Midbrain (tissue), 1 donor: Measurements from ENCODE around the gene BRD8.
"Not testable (repeated sequence)": the region's sequence is repeated elsewhere in the genome, so short reads cannot be mapped to it uniquely, and the experiment has no call there.

Experiments
- DNase-seq: peaks from one replicate; lab custom pipeline; 2025; lab: John Stamatoyannopoulos, UW

The BRD8 gene, protein sequence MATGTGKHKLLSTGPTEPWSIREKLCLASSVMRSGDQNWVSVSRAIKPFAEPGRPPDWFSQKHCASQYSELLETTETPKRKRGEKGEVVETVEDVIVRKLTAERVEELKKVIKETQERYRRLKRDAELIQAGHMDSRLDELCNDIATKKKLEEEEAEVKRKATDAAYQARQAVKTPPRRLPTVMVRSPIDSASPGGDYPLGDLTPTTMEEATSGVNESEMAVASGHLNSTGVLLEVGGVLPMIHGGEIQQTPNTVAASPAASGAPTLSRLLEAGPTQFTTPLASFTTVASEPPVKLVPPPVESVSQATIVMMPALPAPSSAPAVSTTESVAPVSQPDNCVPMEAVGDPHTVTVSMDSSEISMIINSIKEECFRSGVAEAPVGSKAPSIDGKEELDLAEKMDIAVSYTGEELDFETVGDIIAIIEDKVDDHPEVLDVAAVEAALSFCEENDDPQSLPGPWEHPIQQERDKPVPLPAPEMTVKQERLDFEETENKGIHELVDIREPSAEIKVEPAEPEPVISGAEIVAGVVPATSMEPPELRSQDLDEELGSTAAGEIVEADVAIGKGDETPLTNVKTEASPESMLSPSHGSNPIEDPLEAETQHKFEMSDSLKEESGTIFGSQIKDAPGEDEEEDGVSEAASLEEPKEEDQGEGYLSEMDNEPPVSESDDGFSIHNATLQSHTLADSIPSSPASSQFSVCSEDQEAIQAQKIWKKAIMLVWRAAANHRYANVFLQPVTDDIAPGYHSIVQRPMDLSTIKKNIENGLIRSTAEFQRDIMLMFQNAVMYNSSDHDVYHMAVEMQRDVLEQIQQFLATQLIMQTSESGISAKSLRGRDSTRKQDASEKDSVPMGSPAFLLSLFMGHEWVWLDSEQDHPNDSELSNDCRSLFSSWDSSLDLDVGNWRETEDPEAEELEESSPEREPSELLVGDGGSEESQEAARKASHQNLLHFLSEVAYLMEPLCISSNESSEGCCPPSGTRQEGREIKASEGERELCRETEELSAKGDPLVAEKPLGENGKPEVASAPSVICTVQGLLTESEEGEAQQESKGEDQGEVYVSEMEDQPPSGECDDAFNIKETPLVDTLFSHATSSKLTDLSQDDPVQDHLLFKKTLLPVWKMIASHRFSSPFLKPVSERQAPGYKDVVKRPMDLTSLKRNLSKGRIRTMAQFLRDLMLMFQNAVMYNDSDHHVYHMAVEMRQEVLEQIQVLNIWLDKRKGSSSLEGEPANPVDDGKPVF

DNA sequence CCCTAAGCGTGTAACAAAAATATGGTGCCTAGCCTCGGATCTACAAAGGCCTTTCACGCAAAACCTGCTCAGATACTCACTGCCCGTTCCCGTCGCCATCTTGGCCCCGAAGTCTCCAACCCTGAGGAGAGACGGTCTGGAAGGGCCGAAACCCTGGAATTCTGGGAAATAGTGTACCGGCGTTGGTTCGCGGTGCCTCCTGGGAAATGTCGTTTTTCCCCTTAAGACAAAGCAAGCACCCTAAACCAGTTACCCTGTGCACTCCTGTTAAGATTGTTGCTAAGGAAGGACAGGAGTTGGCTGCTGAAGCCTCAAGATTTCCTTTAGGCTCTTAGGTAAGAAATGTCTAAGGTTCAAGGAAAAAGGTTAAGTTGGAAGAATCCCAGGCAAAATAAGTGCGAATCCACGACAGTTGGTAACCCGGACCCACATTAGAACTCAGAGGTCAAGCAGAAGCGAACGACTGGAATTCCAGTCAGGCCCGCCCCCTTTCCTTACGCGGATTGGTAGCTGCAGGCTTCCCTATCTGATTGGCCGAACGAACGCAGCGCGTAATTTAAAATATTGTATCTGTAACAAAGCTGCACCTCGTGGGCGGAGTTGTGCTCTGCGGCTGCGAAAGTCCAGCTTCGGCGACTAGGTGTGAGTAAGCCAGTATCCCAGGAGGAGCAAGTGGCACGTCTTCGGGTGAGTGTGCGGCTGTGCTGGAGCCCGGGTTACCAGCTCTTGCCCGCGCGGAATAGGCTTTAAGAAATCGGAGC, at the start of gene BRD8, which contains the start of gene KIF20A:
TSS of gene BRD8 (minus strand) at position 115 of the 761 bp plus-strand sequence. CDS start at position 99, 16 bp downstream.
TSS of gene KIF20A (plus strand) at position 597 of the 761 bp plus-strand sequence. CDS start 569 bp downstream, outside the sequence.
- DNase-seq, result peak; percentile 97

DNA sequence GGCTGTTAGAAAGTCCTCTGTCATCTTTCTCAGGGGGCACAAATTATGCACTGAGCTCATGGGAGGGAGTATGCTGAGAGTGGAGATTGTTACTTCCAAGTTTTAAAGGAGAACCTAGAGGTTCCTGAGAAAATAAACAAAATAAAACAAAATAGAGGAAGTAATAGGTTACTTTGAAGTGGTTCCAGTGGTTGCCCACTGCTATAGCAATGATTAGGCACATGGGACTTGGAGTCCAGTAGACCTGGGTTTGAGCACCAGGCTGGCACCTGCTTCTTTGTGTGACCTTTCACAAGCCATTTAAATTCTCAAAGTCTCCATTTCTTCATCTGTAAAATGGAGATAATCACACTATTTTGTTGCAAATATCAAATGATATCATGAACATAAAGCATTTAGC, 48.5 kb upstream of the BRD8 start:
- no peak for DNase-seq

DNA sequence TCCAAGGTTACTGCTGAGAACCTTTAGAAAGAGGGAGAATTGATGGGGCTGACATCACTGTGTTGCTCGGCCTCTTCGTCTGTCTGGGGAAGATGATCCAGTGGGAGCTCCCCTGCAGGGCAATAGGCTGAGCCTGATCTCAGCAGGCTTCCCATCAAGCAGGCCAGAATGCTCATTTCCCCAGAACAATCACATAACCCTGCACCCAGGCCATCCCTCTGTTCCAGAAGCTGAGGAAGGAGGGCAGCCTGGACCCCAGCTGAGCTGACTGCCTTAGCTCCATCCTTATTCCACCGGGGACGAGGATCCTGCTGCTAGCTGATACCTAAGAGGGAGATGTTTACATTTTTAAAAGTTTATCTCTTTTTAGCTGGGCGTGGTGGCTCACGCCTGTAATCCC, 46.3 kb upstream of the BRD8 start:
- DNase-seq, result no peak

DNA sequence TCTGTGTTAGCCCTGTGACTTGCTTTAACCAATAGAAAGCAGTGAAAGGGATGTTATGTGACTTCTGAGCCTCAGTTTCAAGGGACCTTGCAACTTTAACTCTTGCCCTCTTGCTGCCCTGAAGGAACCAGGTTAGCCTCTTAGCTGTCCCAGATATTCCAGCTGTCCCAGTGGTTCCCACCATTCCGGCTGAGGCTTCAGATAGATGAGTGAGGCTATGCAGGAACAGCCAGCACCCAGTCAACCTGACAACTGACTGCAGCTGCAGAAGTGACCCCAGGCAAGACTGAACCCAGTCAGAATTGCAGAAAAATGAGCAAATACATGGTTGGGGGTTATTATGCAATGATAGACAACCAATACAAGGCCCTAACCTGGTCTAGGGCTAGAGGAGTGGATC, 45.1 kb upstream of the BRD8 start:
- no peak for DNase-seq

DNA sequence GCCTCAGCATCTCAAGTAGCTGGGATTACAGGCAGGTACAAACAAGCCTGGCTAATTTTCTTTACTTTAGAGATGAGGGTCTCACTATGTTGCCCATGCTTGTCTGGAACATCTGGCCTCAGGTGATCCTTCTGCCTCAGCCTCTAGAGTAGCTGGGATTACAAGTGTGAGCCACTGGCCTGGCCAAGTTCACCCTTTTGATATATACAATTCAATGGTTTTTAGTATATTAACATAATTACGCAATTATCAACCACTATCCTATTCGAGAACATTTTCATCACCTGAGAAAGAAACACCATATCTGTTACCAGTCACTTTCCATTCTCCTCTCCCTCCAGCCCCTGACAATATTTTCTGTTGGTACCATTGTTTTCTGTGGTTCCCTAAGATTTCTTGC, 38.4 kb upstream of the BRD8 start:
- DNase-seq, result no peak

DNA sequence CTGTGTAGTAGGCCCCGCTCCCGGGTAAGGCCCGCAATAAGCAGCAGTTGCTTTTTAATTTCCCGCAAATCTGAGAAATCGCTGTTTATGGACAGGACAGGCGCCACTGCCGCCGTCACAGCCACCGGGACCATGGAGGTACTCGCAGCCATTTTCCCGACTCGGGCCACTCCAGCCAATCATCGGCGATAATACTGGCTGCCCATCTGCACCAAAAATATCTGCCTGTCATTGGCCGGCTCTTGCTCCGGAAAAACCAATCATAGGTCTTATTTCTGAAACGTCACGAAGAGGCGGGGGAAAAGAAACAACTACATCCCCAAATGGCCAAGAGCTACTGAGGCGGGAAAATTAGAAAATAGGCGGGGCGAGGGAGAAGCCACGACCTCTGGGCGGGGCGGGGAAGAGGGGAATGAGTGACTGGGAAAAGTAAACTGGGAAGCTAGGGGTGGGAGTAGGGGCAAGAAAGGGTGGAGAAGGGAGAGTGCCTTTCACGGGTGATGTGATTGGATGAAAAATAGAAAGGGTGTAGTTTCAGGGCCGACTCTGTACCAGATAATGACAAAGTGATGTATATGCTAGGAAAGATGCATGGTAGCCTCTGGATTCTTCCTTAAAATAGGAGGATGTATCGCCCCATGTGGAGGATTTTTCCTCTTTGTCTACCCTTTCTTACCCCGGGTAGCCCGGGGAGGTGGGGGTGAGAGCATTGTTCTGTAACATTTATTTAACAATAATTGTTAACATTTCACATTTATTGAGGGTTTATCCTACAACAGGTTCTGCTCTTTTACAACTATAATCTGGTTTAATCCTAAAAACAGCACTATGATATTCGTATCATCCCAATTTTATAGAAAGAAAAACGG, 35.0 kb upstream of the BRD8 start, which contains the start of gene CDC23:
TSS of gene CDC23 (minus strand) at position 163 of the 869 bp plus-strand sequence. CDS start at position 152, 11 bp downstream.
- peak; percentile 97 for DNase-seq

DNA sequence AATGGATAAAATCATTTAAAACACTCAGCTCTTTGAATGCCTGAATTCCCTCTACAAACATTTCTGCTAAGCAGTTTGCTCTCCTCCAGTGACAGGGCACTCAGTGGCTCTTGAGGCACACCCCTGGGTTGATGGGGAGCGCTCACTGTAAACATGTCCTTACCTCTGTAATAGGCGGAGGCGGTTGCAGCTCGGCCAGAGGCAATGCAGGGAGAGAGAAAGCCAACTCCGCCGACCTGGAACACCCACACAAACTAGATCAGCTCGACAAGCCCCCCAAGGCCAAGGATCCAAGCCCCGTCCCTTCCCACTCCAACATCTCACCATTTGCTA, 34.4 kb upstream of the BRD8 start:
- DNase-seq, result no peak

DNA sequence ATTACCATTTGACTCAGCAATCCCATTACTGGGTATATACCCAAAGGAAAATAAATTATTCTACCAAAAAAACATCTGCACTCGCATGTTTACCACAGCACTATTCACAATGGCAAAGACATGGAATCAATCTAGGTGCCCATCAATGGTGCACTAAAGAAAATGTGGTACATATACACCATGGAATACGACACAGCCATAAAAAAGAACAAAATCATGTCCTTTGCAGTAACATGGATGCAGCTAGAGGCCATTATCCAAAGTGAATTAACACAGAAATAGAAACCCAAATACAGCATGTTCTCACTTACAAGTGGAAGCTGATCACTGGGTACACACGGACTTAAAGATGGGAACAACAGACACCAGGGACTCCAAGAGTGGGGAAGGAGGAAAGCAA, 32.6 kb upstream of the BRD8 start:
- no peak for DNase-seq

DNA sequence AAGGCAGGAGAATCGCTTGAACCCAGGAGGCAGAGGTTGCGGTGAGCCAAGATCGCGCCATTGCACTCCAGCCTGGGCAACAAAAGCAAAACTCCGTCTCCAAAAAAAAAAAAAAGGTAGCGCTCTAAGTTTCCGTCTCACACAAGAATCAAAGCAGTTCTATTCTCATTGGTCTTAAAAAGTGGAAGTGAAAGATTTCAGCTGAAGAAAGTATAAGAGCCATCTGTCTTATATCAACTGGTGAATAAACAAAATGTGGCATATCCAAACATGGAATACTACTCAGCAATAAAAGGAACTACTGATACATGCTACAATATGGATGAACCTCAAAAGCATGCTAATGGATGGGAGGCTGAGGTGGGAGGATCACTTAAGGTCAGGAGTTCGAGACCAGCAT, 15.4 kb upstream of the BRD8 start:
- DNase-seq, result not testable (repeated sequence)

DNA sequence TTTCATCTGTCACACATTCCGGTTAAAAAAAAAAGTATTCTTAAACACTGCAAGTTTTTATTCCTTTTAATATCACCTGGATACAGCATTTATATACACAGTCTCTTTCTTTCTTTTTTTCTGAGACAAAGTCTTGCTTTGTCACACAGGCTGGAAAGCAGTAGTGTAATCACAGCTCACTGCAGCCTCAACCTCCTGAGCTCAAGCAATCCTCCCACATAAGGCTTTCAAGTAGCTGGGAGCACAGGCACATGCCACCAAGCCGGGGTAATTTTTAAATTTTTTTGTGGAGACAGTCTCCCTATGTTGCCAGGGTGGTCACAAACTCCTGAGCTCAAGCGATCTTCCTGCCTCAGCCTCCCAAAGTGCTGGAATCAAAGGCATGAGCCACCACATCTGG, 14.4 kb upstream of the BRD8 start:
- DNase-seq, result no peak

DNA sequence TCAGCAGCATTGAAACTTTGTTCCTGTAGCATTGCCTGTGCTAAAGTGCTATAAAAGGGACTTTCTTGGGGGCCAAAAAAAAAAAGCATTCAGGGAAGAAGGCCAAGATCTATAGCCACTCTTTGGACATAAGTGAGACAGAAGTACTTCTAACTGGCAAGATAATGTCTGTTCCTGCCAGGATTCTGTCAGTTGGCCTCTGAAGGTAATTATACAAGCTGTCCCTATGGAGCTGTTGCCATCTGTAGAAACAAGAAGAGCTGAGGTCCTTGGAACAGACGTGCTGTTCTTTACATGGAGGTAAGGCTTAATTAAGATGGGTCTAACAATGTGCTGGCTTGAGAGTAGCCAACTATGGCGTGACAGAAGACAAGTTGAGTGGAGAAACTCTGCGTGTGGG, 10.2 kb upstream of the BRD8 start:
- DNase-seq, result no peak

DNA sequence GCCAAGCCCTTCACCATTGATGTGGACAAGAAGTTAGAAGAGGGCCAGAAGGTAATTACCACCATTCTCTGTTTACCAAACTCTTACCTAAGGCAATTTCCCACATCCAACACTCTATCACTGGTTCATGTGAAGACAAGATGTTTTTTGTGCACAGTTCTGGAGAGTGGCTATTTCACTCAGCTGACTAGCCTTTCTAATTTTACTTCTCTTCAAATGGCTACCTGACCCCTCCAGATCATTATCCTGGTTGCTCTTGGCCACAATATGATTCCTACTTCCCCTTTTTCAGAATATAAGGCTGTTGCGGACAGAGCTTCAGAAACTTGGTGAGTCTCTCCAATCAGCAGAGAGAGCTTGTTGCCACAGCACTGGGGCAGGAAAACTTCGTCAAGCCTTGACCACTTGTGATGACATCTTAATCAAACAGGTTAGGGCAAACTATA, 7.6 kb upstream of the BRD8 start:
- DNase-seq, result no peak

DNA sequence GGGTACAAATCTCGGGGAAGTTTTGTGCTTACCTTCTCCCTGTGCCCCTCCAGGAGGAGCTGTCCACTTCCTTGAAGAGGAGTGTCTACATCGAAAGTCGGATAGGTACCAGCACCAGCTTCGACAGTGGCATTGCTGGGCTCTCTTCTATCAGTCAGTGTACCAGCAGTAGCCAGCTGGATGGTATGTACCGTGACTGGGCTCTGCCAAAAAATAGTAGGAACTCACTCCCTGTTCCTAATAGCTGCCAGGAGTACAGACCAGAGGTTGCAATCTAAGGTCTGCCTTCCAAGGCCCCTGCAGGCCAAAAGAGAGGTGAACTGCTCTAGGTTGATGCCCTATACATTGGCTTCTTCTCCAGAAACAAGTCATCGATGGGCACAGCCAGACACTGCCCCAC, 4.4 kb upstream of the BRD8 start:
- no peak for DNase-seq

DNA sequence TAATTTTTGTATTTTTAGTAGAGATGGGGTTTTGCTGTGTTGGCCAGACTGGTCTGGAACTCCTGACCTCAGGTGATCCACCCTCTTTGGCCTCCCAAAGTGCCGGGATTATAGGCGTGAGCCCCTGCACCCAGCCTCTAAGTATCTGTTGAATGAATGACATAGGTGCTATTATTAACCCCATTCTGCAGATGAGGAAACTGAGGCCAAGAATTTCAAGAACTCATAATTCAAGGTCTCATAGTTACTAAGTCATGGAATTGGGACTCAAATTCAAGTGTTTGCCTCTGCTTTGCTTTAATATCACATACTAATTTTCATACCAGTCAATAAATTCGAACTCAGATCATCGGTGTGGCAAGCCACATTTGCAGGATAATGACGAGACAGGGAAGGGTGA, 2.4 kb upstream of the BRD8 start:
- no peak for DNase-seq

DNA sequence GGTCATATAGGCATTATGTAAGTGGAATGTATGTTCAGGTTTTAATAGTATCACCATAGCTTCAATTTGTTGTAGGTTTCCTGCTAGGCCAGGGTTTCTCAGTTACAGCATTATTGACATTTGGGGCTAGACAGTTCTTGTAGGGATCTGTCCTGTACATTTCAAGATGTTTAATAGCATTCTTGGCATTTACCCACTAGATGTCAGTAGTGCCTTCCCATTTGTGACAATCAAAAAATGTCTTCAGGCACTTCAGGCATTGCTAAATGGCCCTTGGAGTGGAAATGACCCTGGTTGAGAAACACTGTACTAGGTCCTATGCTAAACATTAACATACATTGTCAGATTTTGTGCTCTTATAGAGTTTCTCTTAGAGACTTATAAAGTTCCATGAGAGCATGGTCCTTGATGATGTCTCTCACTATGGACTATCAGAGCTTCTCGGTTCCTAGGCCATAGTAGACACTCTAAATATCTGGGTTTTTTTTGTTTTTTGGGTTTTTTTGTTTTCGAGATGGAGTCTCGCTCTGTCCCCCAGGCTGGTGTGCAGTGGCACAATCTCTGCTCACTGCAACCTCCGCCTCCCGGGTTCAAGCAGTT, 1.9 kb upstream of the BRD8 start:
- DNase-seq, result peak; percentile 27

DNA sequence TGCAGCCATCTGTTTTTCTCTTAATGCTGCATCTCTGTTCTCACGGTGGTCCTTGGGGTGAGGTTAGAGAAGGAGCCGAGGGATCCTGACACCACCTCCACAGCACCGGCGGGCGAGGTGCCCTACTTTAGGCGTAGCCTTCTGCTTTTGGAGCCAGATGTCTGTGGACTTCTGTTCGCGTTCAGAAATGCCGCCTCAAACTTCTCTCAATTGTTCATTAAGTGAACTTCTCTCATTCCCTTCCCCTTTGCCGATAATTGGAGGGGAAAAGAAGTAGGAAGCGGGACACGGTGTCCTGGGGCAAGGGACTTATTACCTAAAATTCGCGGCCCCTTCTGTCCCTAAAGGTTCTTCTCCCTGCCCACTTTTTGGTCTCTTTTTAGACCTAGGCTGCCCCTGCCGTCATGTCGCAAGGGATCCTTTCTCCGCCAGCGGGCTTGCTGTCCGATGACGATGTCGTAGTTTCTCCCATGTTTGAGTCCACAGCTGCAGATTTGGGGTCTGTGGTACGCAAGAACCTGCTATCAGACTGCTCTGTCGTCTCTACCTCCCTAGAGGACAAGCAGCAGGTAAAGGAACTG, 937 bp upstream of the BRD8 start:
- DNase-seq, result no peak

DNA sequence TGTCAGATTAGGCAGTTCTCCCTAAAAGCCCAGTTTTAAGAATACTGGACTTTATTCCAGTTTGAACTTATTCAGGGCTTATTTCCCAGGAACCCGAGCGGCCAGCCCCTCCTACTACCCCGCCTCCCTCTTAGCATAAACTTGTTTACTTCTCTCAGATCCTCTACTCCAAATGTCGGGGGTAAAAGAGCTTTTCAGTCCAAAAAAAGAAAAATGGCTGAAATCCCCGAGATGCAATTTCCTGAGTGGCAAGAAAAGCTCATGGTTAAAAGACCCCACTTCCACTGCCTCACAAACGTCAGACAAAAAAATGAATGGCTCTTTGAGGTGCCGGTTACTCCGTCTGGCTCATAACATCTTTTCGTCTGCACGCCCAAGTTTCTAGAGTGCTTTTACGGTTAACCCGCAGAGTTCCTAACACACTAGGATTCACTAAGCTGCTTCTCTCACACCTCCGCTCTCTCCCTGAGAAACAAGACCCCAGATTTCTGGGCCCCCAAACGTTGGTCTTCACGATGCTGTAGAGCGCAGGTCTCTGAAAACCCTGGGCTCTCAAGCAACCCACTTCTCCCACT, 402 bp downstream of the BRD8 start:
- peak; percentile 42 for DNase-seq

DNA sequence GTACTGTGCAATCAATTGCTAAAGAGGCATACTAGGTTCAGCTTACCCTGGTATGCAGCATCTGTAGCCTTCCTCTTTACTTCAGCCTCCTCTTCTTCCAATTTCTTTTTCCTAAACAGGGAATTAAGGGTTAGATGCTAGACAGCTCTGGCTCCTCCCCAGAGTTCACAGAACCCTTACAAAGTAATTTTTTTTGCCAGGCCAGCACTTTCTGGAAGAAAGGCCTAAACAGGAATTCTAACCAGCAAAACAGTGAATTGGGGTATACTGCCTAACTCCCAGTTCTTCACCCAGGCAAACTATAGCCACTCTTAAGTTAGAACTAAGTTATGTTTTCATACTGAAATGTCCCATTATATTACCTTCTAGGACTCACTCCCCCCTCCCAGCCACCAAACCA, 8.1 kb downstream of the BRD8 start:
- DNase-seq, result no peak

DNA sequence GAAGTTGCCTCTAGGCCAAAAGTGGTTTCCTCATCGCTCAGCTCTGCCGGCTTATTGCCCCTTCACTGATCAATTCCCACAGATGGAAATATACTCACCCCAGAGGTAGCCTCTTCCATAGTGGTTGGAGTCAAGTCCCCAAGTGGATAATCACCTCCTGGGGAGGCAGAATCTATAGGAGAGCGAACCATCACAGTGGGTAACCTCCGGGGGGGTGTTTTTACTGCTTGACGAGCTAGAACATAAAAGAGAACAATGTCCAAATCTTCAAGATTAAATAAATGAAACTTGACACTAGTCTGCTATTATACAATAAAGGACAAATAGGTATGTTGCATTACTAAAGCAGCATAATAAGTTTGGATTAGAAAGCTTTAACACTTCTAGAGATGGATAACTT, 9.3 kb downstream of the BRD8 start:
- DNase-seq, result no peak
